GM21423 (cell line): ENCODE results near the gene VPS51.
"Not testable (repeated sequence)": the region's sequence is repeated elsewhere in the genome, so short reads cannot be mapped to it uniquely, and the experiment has no call there.

Experiments used
- ATAC-seq: cut with Tn5 transposase; IDR thresholded peaks from one replicate; pipeline ENCODE4 v1.9.1; 2021; ENCODE audit warnings: mild to moderate bottlenecking, moderate library complexity; ENCODE audit not compliant: unreplicated experiment

VPS51 gene

GRCh38 chr11:65118097-65118837 lies 22.3 kb downstream of the VPS51 start:
- no peak for ATAC-seq

GRCh38 chr11:65118891-65119669 lies 23.1 kb downstream of the VPS51 start:
- ATAC-seq: not testable (repeated sequence)

GRCh38 chr11:65119670-65119995 lies 23.6 kb downstream of the VPS51 start:
- no peak for ATAC-seq

GRCh38 chr11:65120831-65121230 lies 24.8 kb downstream of the VPS51 start:
- ATAC-seq: no peak

GRCh38 chr11:65121447-65121864 lies 25.4 kb downstream of the VPS51 start:
- ATAC-seq: no peak

GRCh38 chr11:65121865-65122696 lies 26.1 kb downstream of the VPS51 start, which contains the start of the genes FAU and MRPL49:
TSS of gene FAU (minus strand) at chr11:65122134. CDS start at chr11:65121813, 321 bp downstream.
TSS of gene MRPL49 (plus strand) at chr11:65122321. CDS start at chr11:65122347, 26 bp downstream.
- ATAC-seq: peak; percentile 65

- no peak for ATAC-seq
These were observed 28.6 kb downstream of the VPS51 start for GRCh38 chr11:65124480-65125196.

- no peak for ATAC-seq
These were observed 29.4 kb downstream of the VPS51 start for GRCh38 chr11:65125197-65126056.

- no peak for ATAC-seq
These were observed 30.7 kb downstream of the VPS51 start for GRCh38 chr11:65126624-65127274.

GRCh38 chr11:65127473-65128181 lies 31.6 kb downstream of the VPS51 start:
- ATAC-seq: no peak

- ATAC-seq: no peak
These were observed 32.5 kb downstream of the VPS51 start for GRCh38 chr11:65128182-65129145.

GRCh38 chr11:65129649-65130441 lies 33.8 kb downstream of the VPS51 start:
- ATAC-seq: no peak

- ATAC-seq: no peak
These were observed 34.8 kb downstream of the VPS51 start for GRCh38 chr11:65130631-65131416.

- ATAC-seq: no peak
These were observed 35.4 kb downstream of the VPS51 start for GRCh38 chr11:65131417-65131776.

GRCh38 chr11:65131895-65132237 lies 35.9 kb downstream of the VPS51 start:
- ATAC-seq: no peak
